ENCODE measurements around the gene RASGRP1. TPM values are rescaled to one million over a fixed set of nuclear protein-coding genes. Genes with fewer than 3 reads are reported as not detected.

Gene RASGRP1
- total and polyA plus RNA-seq, 2 donors (not counting 1 experiment from before 2014, with no cell fraction given): 17.7 to 24.7 TPM

DNA sequence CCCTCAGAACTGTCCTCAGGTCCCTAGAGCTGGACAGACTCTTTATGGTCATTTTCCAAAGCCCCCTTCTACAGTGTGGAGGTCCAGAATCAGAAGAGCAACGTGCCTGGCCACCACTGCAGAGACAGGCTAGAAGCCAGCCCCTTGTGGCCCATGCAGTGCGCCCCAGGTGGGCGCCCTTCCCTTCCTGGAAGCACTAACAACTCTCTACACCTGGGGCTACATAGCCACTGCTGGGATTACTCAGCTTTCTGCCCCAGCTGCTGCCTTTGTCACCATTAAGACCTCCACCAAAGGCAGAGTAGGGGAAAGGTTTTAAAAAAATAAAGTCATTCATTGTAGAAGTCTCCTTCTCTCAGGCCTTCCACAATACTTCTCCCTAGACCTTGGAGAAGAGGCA, 2.3 kb downstream of the RASGRP1 start:
- peaks cover 59 to 65% of the 10 kb centered on the region in 2 donors for H3K4me1 ChIP-seq (ENCODE audit: control insufficient read depth in 2 of 2, insufficient read depth in 2 of 2, low read length in 2 of 2)
- peaks cover 0 to 10% of the 10 kb centered on the region in 2 experiments for H3K36me3 ChIP-seq (replicated peaks in 1 of 2; ENCODE audit: control extremely low read depth in 1 of 2, control insufficient read depth in 1 of 2, extremely low read depth in 1 of 2, insufficient read depth in 2 of 2, low read length in 1 of 2)
- H3K4me3 Mint-ChIP-seq: peak overlapping the region; percentile 96
- no peaks in the 10 kb centered on the region for H3K27me3 ChIP-seq (replicated peaks in 1 of 4; ENCODE audit: control extremely low read depth in 1 of 4, control insufficient read depth in 3 of 4, insufficient read depth in 4 of 4, low read length in 3 of 4)
- H3K27ac ChIP-seq (ENCODE audit: low read length in 2 of 2): peak overlapping the region in 1 of 2 donors; percentile 4
- intact Hi-C loops (cut with micrococcal nuclease): loop anchor here (5.0 kb wide), 2 partner anchors 80 to 310 kb away; partner anchors contain the start of gene SPRED1
- H3K79me2 ChIP-seq (ENCODE audit: control insufficient read depth, insufficient read depth, low read length): peaks cover 64% of the 10 kb centered on the region
- H3K9me3 Mint-ChIP-seq (ENCODE audit: insufficient read depth): no peaks in the 10 kb centered on the region
- DNase-seq: no peak
- no peak overlapping the region for H3K9ac ChIP-seq (ENCODE audit: low read length)
- no peak overlapping the region for H2AFZ ChIP-seq (ENCODE audit: insufficient read depth, low read depth, low read length, poor library complexity, severe bottlenecking)
- H3K27me3 Mint-ChIP-seq: no peaks in the 10 kb centered on the region
- peak overlapping the region; percentile 50 for H3K27ac Mint-ChIP-seq
- no peaks in the 10 kb centered on the region for H3K9me3 ChIP-seq (ENCODE audit: control extremely low read depth in 1 of 3, control insufficient read depth in 2 of 3, insufficient read depth in 1 of 3, low read length in 2 of 3)
- ChIA-PET CTCF (interaction anchor here (1.6 to 9.9 kb wide), 7 partner anchors 36 to 138 kb away, joined by 3 to 546 read pairs (median 19); no protein-coding TSS in a partner anchor), POLR2A (no interaction called here)
- peak overlapping the region; percentile 89 for H3K4me2 ChIP-seq (replicated peaks; ENCODE audit: low read depth, low read length, poor library complexity, severe bottlenecking)
- TF ChIP-seq, protein P1, sequence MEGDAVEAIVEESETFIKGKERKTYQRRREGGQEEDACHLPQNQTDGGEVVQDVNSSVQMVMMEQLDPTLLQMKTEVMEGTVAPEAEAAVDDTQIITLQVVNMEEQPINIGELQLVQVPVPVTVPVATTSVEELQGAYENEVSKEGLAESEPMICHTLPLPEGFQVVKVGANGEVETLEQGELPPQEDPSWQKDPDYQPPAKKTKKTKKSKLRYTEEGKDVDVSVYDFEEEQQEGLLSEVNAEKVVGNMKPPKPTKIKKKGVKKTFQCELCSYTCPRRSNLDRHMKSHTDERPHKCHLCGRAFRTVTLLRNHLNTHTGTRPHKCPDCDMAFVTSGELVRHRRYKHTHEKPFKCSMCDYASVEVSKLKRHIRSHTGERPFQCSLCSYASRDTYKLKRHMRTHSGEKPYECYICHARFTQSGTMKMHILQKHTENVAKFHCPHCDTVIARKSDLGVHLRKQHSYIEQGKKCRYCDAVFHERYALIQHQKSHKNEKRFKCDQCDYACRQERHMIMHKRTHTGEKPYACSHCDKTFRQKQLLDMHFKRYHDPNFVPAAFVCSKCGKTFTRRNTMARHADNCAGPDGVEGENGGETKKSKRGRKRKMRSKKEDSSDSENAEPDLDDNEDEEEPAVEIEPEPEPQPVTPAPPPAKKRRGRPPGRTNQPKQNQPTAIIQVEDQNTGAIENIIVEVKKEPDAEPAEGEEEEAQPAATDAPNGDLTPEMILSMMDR (IDR thresholded peaks at IDR 0.05): no peak
- no peak for TF ChIP-seq EZH2 (IDR thresholded peaks at IDR 0.05; ENCODE audit: borderline replicate concordance, insufficient read depth, low read depth, low read length, poor library complexity, severe bottlenecking)
- ATAC-seq (ENCODE audit: low read depth): no peak
- H4K20me1 ChIP-seq (ENCODE audit: control insufficient read depth, insufficient read depth, low read length, poor library complexity, severe bottlenecking): peaks cover 5% of the 10 kb centered on the region
- no peak overlapping the region for H3K4me3 ChIP-seq (ENCODE audit: control extremely low read depth in 1 of 5, extremely low read depth in 1 of 5, insufficient read depth in 1 of 5, low read depth in 2 of 5, low read length in 4 of 5)
- peaks cover 71% of the 10 kb centered on the region for H3K4me1 Mint-ChIP-seq
- 40% methylated on average over 1 of the region's 3 CpGs for WGBS (ENCODE audit: insufficient coverage)

DNA sequence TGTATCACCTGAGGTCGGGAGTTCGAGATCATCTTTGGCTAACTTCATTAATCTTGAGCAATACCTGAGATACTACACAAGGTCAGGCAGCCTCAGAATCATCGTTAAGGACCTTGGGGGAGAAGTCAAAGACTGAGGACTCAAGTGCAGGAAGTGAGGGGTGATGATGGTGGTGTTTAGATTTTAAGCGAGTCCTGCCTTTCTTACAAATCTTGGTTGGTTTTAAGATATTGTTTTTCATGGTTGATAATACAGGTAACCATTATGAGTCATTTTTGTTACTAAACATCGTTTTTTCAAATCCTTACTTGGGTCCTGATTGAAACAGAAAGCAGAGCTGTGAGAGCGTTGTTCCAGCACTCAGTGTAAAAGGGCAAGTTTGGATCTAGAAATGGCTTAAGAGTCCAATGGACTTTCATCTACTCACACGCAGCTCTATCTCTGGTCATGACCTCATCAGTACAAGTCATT, 4.1 kb downstream of the RASGRP1 start:
- CTCF ChIA-PET: interaction anchor here (0.9 to 9.9 kb wide), 9 partner anchors 20 to 139 kb away, joined by 3 to 546 read pairs (median 5); partner anchors contain the start of gene FAM98B
- H2AFZ ChIP-seq (ENCODE audit: insufficient read depth, low read depth, low read length, poor library complexity, severe bottlenecking): no peak overlapping the region
- peaks cover 5% of the 10 kb centered on the region for H4K20me1 ChIP-seq (ENCODE audit: control insufficient read depth, insufficient read depth, low read length, poor library complexity, severe bottlenecking)
- no peak overlapping the region for H3K9ac ChIP-seq (ENCODE audit: low read length)
- TF ChIP-seq, protein P1 (IDR thresholded peaks at IDR 0.05): no peak
- no peak for TF ChIP-seq EZH2 (IDR thresholded peaks at IDR 0.05; ENCODE audit: borderline replicate concordance, insufficient read depth, low read depth, low read length, poor library complexity, severe bottlenecking)
- POLR2A ChIA-PET: no interaction called here
- Mint-ChIP-seq H3K4me3 (peak overlapping the region; percentile 69), H3K27me3 (no peaks in the 10 kb centered on the region), H3K4me1 (peaks cover 80% of the 10 kb centered on the region), H3K27ac (peak overlapping the region; percentile 85), H3K9me3 (ENCODE audit: insufficient read depth) (no peaks in the 10 kb centered on the region)
- no peak for ATAC-seq (ENCODE audit: low read depth)
- no peak for DNase-seq
- no peaks in the 10 kb centered on the region for H3K9me3 ChIP-seq (ENCODE audit: control extremely low read depth in 1 of 3, control insufficient read depth in 2 of 3, insufficient read depth in 1 of 3, low read length in 2 of 3)
- H3K27me3 ChIP-seq (replicated peaks in 1 of 4; ENCODE audit: control extremely low read depth in 1 of 4, control insufficient read depth in 3 of 4, insufficient read depth in 4 of 4, low read length in 3 of 4): no peaks in the 10 kb centered on the region
- intact Hi-C loops (cut with micrococcal nuclease): loop anchor here (5.0 kb wide), 2 partner anchors 82 to 308 kb away; partner anchors contain the start of gene SPRED1
- peaks cover 0 to 14% of the 10 kb centered on the region in 2 experiments for H3K36me3 ChIP-seq (replicated peaks in 1 of 2; ENCODE audit: control extremely low read depth in 1 of 2, control insufficient read depth in 1 of 2, extremely low read depth in 1 of 2, insufficient read depth in 2 of 2, low read length in 1 of 2)
- peaks cover 81% of the 10 kb centered on the region for H3K79me2 ChIP-seq (ENCODE audit: control insufficient read depth, insufficient read depth, low read length)
- 87% methylated on average over 3 of the region's 7 CpGs for WGBS (ENCODE audit: insufficient coverage)
- peak overlapping the region; percentile 26 for H3K4me2 ChIP-seq (replicated peaks; ENCODE audit: low read depth, low read length, poor library complexity, severe bottlenecking)
- peak overlapping the region in 1 of 2 donors; percentile 5 for H3K27ac ChIP-seq (ENCODE audit: low read length in 2 of 2)
- H3K4me1 ChIP-seq (ENCODE audit: control insufficient read depth in 2 of 2, insufficient read depth in 2 of 2, low read length in 2 of 2): peaks cover 68 to 74% of the 10 kb centered on the region in 2 donors
- H3K4me3 ChIP-seq (ENCODE audit: control extremely low read depth in 1 of 5, extremely low read depth in 1 of 5, insufficient read depth in 1 of 5, low read depth in 2 of 5, low read length in 4 of 5): no peak overlapping the region

Data from B cell (primary cell).